Right lobe of liver (tissue), 6 donors: ENCODE measurements around the gene NDRG3. TPM values are rescaled to one million over a fixed set of nuclear protein-coding genes. Genes with fewer than 3 reads are reported as not detected.

Experiments used
- ATAC-seq, 4 donors: fragments of 200-7000 bp; cut with Tn5 transposase; one replicate each; pipeline ENCODE4 v1.9.1; 2020; ENCODE audit warnings: mild to moderate bottlenecking in 4 of 4, moderate library complexity in 4 of 4
- DNase-seq, 3 donors: peaks; one replicate each; pipeline ENCODE4 v3.0.0-alpha.2; 2020
- H3K27ac ChIP-seq, 3 donors: fragments of 200-600 bp; one replicate each; pipeline ENCODE4 v1.8.0; 2022
- H3K27me3 ChIP-seq, 2 donors: fragments of 200-600 bp; one replicate each; pipeline ENCODE4 v1.8.0; 2022
- H3K36me3 ChIP-seq, 4 donors: fragments of 200-600 bp; sonication (generic) in 1 of 4; one replicate each; pipeline versions ENCODE4 v1.5.1 to v1.8.0; 2017 to 2022; ENCODE audit warnings: control low read depth in 1 of 4
- H3K4me1 ChIP-seq, 4 donors: fragments of 200-600 bp; sonication (generic) in 1 of 4; one replicate each; pipeline versions ENCODE4 v1.5.1 to v1.8.0; 2017 to 2022; ENCODE audit warnings: control low read depth in 1 of 4
- H3K4me3 ChIP-seq, 3 donors: fragments of 200-600 bp; one replicate each; pipeline ENCODE4 v1.8.0; 2022
- H3K9me3 ChIP-seq, 4 donors: fragments of 200-600 bp; sonication (generic) in 1 of 4; one replicate each; pipeline versions ENCODE4 v1.5.1 to v1.8.0; 2017 to 2022; ENCODE audit warnings: control low read depth in 1 of 4
- POLR2A ChIP-seq: fragments of 450-650 bp; IDR thresholded peaks from one replicate; pipeline ENCODE4 v1.6.1; 2017; ENCODE audit warnings: antibody characterized with exemption, mild to moderate bottlenecking
- WGBS: methylation state at CpG from one replicate; pipeline ENCODE4 v1.1.6; 2018; ENCODE audit warnings: low coverage, low lambda C conversion rate; ENCODE audit not compliant: insufficient coverage; ENCODE audit errors: missing lambda C conversion rate; 5-methylcytosine and 5-hydroxymethylcytosine counted together
- intact Hi-C, 2 donors: fragments of 100-400 bp; cut with DNase I; formaldehyde crosslinking; loops; one replicate each; pipeline versions ENCODE4 v1.11.2 to v1.14.1; 2022
- total RNA-seq, 6 experiments: library from RNA; depleted of rRNA in 2 of 6; stranded (reverse); fragments of >200 nt in 2 of 6; fragmentation: NEBNext Ultra II Directional in 3 of 6; extraction: Animal tissue kit (Norgen Biotek cat#: 25700) in 3 of 6; gene quantifications; one replicate each; pipeline versions ENCODE4 v1.1.0 to v1.2.4, GENCODE V29; 2016 to 2023
- TF ChIP-seq, protein P1 (sequence below), 4 donors: fragments of 200-600 bp in 3 of 4; fragments of 450-650 bp in 1 of 4; IDR thresholded peaks; one replicate each; pipeline versions ENCODE4 v1.5.1 to v1.8.0; 2016 to 2022; ENCODE audit warnings: antibody characterized with exemption in 4 of 4, mild to moderate bottlenecking in 2 of 4
- donor health status: DM: no; HTN: yes; CAD: no.
- donor health status: DM: no; HTN: no; CAD: no.
- donor health status: DM: no; HTN: no; CAD: no.
- donor health status: DM: no; HTN: yes; CAD: no.
- donor health status: DM: no; HTN: yes; CAD: no.

NDRG3 gene
- total RNA-seq, 6 experiments from 2014 or later, result 5.2 to 8.0 (median 7.0) TPM

DNA sequence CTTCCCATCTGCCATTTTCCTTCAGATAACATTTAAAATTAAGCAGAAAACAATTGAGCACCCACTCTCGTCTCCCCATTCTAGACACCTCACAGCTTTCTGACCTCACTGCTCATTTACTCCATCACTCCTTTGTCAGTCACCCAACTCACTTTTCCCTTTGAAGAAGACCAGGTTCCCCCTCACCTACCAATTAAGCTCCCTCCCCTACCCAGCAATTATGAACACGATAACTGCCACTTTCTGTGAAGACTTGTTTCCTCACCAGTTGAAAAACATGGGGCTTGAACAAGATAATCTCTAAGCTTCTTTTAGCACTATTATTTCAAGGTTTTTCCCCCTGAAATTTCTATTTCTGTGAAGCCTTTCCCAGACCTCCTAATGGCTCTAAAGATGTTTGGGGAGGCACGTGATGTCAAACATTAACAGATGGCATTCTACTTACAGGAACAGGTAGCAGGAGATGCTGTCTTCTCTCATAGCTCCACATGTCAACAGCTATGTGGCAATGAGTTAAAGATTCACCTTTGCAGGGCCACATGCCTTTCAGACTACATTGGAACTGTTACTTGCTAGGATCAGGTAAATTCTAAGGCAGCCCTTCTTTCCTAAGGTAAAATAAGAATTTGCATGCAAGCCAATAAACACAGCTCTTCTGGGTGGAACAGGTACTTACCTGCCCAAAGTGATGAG is 75.1 kb downstream of the NDRG3 start:
- 85% methylated on average over 3 of the region's 3 CpGs for WGBS
- intact Hi-C loops, result no loop called here
- ATAC-seq, result peak in 2 of 4 donors; percentile 56 to 63
- Histone ChIP-seq H3K27ac (no peak overlapping the region), H3K4me1 (peaks cover 0 to 4% (median 0%) of the 10 kb centered on the region in 4 donors), H3K4me3 (no peak overlapping the region), H3K27me3 (no peaks in the 10 kb centered on the region), H3K36me3 (peaks cover 0 to 6% (median 0%) of the 10 kb centered on the region in 4 donors), H3K9me3 (no peaks in the 10 kb centered on the region)
- no peak for DNase-seq
- TF ChIP-seq, protein P1, sequence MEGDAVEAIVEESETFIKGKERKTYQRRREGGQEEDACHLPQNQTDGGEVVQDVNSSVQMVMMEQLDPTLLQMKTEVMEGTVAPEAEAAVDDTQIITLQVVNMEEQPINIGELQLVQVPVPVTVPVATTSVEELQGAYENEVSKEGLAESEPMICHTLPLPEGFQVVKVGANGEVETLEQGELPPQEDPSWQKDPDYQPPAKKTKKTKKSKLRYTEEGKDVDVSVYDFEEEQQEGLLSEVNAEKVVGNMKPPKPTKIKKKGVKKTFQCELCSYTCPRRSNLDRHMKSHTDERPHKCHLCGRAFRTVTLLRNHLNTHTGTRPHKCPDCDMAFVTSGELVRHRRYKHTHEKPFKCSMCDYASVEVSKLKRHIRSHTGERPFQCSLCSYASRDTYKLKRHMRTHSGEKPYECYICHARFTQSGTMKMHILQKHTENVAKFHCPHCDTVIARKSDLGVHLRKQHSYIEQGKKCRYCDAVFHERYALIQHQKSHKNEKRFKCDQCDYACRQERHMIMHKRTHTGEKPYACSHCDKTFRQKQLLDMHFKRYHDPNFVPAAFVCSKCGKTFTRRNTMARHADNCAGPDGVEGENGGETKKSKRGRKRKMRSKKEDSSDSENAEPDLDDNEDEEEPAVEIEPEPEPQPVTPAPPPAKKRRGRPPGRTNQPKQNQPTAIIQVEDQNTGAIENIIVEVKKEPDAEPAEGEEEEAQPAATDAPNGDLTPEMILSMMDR (IDR thresholded peaks at IDR 0.05), result no peak
- no peak for TF ChIP-seq POLR2A

DNA sequence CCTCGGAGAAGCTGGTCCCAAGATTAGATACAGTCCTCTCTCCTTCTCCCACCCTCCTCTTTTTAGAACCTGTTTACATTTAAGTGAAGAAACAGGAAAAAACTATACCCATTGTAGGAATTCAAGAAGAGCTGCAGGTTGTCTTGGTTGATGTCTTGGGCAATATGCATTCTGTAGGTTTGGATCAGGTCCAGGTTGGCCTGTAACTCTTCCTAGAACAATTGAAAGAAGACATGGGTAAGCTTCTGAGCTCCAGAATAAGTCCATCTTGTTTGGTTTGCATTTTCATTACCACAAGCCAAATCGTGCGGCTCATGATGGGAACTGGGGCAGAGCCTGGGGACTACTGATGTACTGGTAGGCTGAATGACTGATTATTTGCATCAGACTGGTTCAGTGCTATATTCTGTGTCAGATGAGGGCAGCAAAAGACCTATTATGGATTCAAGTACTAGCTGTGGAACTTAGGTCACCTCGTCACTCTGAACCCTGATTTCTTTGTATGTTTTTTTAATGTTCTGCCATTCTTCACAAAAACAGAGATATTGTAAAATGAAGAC is 79.6 kb downstream of the NDRG3 start:
- 77% methylated on average over 4 of the region's 4 CpGs for WGBS
- Histone ChIP-seq H3K27me3 (no peaks in the 10 kb centered on the region), H3K27ac (no peak overlapping the region), H3K9me3 (no peaks in the 10 kb centered on the region), H3K4me3 (no peak overlapping the region), H3K4me1 (peaks cover 0 to 3% (median 0%) of the 10 kb centered on the region in 4 donors), H3K36me3 (peaks cover 0 to 17% (median 2%) of the 10 kb centered on the region in 4 donors)
- peak in 1 of 4 donors; percentile 25 for ATAC-seq
- TF ChIP-seq, protein P1 (IDR thresholded peaks at IDR 0.05), result no peak
- no peak for TF ChIP-seq POLR2A
- no peak for DNase-seq
- intact Hi-C loops, result no loop called here

DNA sequence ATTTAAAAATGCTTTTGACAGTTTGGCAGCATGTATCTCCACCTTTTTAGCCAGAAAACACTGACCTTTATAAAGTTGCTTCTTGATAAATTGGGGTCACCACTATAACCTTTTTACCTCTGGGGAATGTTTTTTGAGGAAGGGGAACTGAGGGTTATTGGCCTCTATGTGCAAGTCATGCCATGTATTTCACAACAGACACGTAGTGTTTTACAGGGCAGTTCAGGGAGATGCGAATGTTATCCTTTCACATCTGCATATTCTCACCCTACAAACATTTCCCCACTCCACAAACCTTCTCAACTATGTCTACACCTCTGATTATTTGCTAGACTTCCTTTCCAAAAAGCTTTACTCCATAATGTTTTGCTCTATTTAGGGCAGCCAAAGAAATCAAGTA is 82.9 kb downstream of the NDRG3 start:
- intact Hi-C loops, result no loop called here
- no peak for TF ChIP-seq POLR2A
- TF ChIP-seq, protein P1 (IDR thresholded peaks at IDR 0.05), result no peak
- Histone ChIP-seq H3K9me3 (no peaks in the 10 kb centered on the region), H3K36me3 (peaks cover 0 to 11% (median 2%) of the 10 kb centered on the region in 4 donors), H3K4me1 (no peaks in the 10 kb centered on the region), H3K27me3 (no peaks in the 10 kb centered on the region), H3K4me3 (no peak overlapping the region), H3K27ac (no peak overlapping the region)
- no peak for DNase-seq
- ATAC-seq, result peak in 1 of 4 donors; percentile 30
- 23% methylated on average over 2 of the region's 2 CpGs for WGBS

DNA sequence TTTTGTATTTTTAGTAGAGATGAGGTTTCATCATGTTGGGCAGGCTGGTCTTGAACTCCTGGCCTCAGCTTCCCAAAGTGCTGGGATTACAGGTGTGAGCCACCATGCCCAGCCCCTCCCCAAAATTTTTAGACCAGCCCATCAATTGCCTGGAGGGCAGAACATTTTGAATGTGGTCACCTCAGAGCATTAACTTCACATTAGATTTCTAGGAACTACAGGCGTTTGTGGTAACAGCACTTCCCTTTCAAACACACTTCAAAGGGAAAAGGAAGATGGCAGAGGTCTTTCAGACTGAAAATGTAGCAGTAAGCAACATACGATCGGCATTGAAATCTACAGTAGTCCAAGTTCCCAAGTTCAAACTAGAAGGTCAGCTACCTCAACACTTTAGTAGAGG is 87.6 kb downstream of the NDRG3 start:
- H3K27ac ChIP-seq, result no peak overlapping the region
- H3K9me3 ChIP-seq, result no peaks in the 10 kb centered on the region
- H3K4me3 ChIP-seq, result no peak overlapping the region
- DNase-seq (no peak), ATAC-seq (no peak)
- intact Hi-C loops, result no loop called here
- no peaks in the 10 kb centered on the region for H3K27me3 ChIP-seq
- WGBS, result 50% methylated on average over 3 of the region's 3 CpGs
- peaks cover 0 to 14% (median 0%) of the 10 kb centered on the region in 4 donors for H3K36me3 ChIP-seq
- H3K4me1 ChIP-seq, result no peaks in the 10 kb centered on the region
- TF ChIP-seq POLR2A, result no peak
- TF ChIP-seq, protein P1 (IDR thresholded peaks at IDR 0.05), result no peak
